ENCODE data around the gene ABAT.
"Not testable (repeated sequence)": the region's sequence is repeated elsewhere in the genome, so short reads cannot be mapped to it uniquely, and the experiment has no call there.

Gene ABAT

GRCh38 chr16:8798535-8799157 is 124.2 kb downstream of the ABAT start:
- ChIA-PET POLR2A (ENCODE audit: low non-redundant PET) (interaction anchor here (0.6 kb wide), 1 partner anchor 74 kb away, joined by 3 read pairs; no protein-coding TSS in a partner anchor), CTCF (interaction anchor here (0.6 to 1.0 kb wide), 2 partner anchors 81 to 215 kb away, joined by 3 read pairs; no protein-coding TSS in a partner anchor)
- H3K27ac ChIP-seq, result peak overlapping the region; percentile 72
- TF ChIP-seq CTCF (conservative IDR thresholded peaks at IDR 0.05; ENCODE audit: low read depth), result no peak
- no peak for DNase-seq (ENCODE audit: low spot score)

GRCh38 chr16:8801701-8802100 is 127.3 kb downstream of the ABAT start:
- DNase-seq (ENCODE audit: low spot score), result no peak
- ChIA-PET POLR2A (ENCODE audit: low non-redundant PET) (no interaction called here), CTCF (no interaction called here)
- no peak for TF ChIP-seq CTCF (conservative IDR thresholded peaks at IDR 0.05; ENCODE audit: low read depth)
- H3K27ac ChIP-seq, result no peak overlapping the region

- DNase-seq (ENCODE audit: low spot score); POLR2A ChIA-PET (ENCODE audit: low non-redundant PET); H3K27ac ChIP-seq; CTCF ChIA-PET: not testable (repeated sequence)
Observed at GRCh38 chr16:8803733-8804132, 129.3 kb downstream of the ABAT start.

- ChIA-PET POLR2A (ENCODE audit: low non-redundant PET) (no interaction called here), CTCF (no interaction called here)
- H3K27ac ChIP-seq, result no peak overlapping the region
- no peak for DNase-seq (ENCODE audit: low spot score)
- no peak for TF ChIP-seq CTCF (conservative IDR thresholded peaks at IDR 0.05; ENCODE audit: low read depth)
Observed at GRCh38 chr16:8804313-8804712, 129.9 kb downstream of the ABAT start.

GRCh38 chr16:8806272-8806983 is 132.0 kb downstream of the ABAT start:
- ChIA-PET CTCF (no interaction called here), POLR2A (ENCODE audit: low non-redundant PET) (no interaction called here)
- no peak overlapping the region for H3K27ac ChIP-seq
- no peak for DNase-seq (ENCODE audit: low spot score)
- no peak for TF ChIP-seq CTCF (conservative IDR thresholded peaks at IDR 0.05; ENCODE audit: low read depth)

GRCh38 chr16:8807189-8807588 is 132.8 kb downstream of the ABAT start:
- CTCF ChIA-PET, result no interaction called here
- POLR2A ChIA-PET (ENCODE audit: low non-redundant PET), result no interaction called here
- DNase-seq (ENCODE audit: low spot score), result no peak
- H3K27ac ChIP-seq, result no peak overlapping the region
- TF ChIP-seq CTCF (conservative IDR thresholded peaks at IDR 0.05; ENCODE audit: low read depth), result no peak

GRCh38 chr16:8808009-8808408 is 133.6 kb downstream of the ABAT start:
- no peak overlapping the region for H3K27ac ChIP-seq
- TF ChIP-seq CTCF (conservative IDR thresholded peaks at IDR 0.05; ENCODE audit: low read depth), result no peak
- POLR2A ChIA-PET (ENCODE audit: low non-redundant PET), result no interaction called here
- DNase-seq (ENCODE audit: low spot score), result no peak
- CTCF ChIA-PET, result no interaction called here
